NT2/D1 (cell line): ENCODE measurements around the gene KDR.

ENCODE experiments used
- SUZ12 ChIP-seq: IDR thresholded peaks from 2 replicates; pipeline ENCODE4 v1.6.1; 2011; ENCODE audit not compliant: insufficient read length, insufficient read depth; ENCODE audit errors: extremely low read depth
- YY1 ChIP-seq: IDR thresholded peaks from 2 replicates; pipeline ENCODE4 v1.6.1; 2011; ENCODE audit not compliant: insufficient read length, insufficient read depth
- ZNF274 ChIP-seq: IDR thresholded peaks from 2 replicates; pipeline ENCODE4 v1.6.1; 2011; ENCODE audit warnings: mild to moderate bottlenecking, low read depth, low read length

DNA sequence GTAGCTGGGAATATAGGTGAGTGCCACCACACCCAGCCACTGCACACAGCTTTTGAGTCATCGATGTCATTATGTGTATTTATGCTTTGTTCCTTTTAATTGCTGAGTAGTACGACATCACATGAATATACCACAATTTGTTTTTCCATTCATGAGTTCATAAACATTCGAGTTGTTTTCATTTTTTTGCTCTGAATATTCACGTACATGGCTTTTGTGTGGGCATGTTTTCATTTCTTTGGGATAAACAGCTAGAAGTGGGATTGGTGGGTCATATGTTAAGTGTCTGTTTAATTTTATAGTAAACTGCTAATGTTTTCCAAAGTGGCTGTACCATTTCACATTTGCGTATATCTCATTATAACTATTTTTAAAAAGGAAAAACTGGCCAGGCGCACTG, 45.1 kb upstream of the KDR start:
- TF ChIP-seq ZNF274 (no peak), YY1 (no peak), SUZ12 (no peak)
